GM18498 (cell line): ENCODE data around the gene RAB3IL1.
"Not testable (repeated sequence)": the region's sequence is repeated elsewhere in the genome, so short reads cannot be mapped to it uniquely, and the experiment has no call there.

Experiments used
- ATAC-seq: cut with Tn5 transposase; IDR thresholded peaks from one replicate; pipeline ENCODE4 v1.9.1; 2021; ENCODE audit warnings: mild to moderate bottlenecking, moderate library complexity; ENCODE audit not compliant: unreplicated experiment

Gene RAB3IL1, protein sequence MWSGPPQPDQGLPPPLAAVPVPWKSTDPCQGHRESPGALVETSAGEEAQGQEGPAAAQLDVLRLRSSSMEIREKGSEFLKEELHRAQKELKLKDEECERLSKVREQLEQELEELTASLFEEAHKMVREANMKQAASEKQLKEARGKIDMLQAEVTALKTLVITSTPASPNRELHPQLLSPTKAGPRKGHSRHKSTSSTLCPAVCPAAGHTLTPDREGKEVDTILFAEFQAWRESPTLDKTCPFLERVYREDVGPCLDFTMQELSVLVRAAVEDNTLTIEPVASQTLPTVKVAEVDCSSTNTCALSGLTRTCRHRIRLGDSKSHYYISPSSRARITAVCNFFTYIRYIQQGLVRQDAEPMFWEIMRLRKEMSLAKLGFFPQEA

DNA sequence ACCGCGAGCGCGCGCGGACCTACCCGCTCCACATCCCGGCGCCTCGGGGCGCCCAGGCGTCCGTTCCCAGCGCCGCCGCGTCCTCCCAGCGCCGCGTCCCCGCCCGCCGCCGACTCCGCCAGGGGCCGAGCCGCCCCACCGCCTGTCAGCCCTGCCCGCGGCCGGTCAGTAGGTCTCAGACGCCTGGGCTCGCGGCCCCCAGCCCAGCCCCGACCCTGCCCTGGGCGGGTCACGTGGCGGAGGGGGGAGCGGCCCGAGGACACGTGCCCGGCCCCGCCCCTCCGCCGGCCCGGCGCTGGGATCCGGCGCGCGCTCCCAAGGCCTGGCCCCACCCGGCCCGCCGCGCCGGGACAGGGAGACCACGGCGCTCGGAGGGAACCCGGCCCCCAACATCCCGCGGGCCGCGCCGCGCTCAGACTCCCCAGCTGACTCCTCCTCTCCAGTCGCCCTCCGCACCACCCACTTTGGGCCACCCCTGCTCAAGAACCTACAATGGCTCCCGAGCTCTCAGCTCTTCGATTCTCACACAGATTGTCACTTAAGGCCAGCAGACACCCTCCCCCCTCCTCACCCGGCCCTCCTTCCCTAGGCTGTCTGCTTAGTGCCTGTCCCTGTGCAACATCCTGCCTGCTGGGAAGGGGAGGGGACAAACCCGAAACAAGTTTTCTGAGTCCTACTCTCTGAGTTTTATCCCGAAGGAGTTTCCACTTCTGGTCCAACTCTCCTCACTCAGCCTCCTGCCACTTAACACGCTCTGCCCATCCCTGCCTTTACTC is at the start of gene RAB3IL1:
TSS of gene RAB3IL1 (minus strand) at position 233 of the 776 bp plus-strand sequence. CDS start at position 34, 199 bp downstream.
- ATAC-seq = no peak

DNA sequence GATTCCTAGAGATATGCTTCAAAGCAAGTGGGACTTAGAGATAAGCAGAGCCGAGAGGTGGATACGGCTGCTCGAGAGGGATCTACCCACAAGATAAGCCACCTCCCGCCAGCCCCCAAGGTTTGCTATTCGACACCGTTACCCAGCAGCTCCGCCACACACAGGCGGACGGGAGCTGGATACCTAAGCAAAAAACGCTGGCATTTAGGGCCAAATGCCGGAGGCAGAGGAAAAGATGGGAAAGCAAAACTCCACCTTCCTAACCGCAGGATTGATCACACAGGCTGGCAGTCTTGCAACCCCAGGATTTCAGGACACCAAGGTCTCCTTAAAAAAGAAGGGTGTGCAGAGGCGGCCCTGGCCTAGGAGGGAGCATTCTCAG is 49.4 kb upstream of the RAB3IL1 start:
- ATAC-seq = no peak

DNA sequence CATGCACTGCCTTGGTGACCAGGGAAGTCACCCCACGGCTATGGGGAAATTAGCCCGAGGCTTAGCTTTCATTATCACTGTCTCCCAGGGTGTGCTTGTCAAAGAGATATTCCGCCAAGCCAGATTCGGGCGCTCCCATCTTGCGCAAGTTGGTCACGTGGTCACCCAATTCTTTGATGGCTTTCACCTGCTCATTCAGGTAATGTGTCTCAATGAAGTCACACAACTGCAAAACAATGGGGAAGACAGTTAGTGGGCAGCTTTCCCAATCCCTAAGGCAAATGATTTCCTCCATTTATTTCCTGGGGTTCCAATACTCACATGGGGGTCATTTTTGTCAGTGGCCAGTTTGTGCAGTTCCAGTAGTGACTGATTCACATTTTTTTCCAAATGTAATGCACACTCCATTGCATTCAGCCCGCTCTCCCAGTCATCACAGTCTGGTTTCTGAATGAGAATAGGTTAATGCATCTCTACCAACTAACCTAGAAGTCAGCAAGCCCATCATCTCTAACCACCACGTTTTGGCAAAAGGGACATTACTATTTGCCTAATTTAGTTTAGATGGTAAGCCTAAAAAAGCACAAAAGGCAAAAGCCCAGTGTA is 47.4 kb upstream of the RAB3IL1 start:
- not testable (repeated sequence) for ATAC-seq

DNA sequence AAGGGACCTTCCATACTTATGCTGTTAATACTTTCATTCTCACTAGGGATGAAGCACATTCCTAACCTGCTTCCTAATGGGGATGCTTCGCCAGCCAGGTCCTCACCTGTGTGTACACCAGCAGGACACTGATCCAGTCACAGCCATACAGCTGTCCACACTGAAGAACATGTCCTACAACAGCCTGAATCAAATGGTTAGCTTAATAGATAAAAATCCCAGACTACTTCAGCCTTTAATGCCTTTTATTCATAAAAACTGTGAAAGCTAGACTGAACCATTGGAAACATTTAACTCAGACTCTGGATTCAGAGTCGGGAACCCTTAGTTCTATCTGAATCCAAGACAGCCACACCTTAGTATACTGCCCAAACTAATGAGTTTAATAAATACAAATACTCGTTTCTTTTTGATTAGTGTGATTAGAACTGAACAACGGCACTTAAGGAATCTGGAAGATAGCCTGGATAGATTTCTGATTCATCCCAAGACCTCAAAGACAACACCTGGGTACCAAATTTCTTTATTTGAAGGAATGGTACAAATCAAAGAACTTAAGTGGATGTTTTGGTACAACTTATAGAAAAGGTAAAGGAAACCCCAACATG is 46.8 kb upstream of the RAB3IL1 start:
- no peak for ATAC-seq

DNA sequence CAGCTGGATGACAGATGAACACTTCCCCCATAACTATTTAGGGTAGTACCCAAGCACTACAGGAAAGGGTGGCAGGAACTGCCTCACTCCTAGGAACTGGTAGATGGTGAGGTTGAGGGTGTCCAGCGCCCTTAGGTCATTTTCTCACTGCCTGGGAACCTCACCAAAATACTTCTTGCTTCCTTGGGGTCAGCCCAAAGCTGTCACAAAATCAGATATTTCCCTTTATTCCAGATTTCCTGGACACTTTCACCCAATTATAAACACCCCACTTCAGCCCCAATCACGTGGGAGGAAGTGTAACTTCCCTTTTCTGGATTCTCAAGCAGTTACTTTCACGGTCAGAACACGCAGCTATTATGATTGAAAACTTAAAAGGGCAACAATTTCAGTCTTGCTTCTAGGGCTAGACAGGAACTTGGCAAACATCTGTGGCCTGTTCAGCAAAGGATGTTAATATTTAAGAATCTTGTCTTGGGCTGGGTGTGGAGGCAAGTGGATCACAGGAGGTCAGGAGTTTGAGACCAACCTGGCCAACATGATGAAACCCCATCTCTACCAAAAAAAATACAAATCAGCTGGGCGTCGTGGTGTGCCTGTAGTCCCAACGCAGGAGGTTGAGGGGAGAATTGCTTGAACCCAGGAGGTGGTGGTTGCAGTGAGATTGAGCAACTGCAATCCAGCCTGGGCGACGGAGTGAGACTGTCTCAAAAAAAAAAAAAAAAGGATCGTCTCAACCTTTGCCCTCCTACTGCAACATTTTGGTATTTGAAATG is 46.1 kb upstream of the RAB3IL1 start:
- ATAC-seq = no peak

DNA sequence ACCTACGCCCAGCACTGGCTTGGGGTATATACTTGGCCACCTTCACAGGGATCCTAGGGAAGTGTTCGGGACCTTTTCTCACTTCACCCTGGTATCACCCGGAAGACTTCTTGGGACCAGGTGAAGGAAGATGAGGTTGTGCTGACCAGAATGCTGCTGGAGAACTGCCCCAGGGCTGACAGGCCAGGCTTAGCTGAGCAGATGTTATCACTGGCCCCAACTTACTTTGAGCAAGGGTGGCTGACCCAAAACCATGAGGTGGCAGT is 45.6 kb upstream of the RAB3IL1 start:
- no peak for ATAC-seq

DNA sequence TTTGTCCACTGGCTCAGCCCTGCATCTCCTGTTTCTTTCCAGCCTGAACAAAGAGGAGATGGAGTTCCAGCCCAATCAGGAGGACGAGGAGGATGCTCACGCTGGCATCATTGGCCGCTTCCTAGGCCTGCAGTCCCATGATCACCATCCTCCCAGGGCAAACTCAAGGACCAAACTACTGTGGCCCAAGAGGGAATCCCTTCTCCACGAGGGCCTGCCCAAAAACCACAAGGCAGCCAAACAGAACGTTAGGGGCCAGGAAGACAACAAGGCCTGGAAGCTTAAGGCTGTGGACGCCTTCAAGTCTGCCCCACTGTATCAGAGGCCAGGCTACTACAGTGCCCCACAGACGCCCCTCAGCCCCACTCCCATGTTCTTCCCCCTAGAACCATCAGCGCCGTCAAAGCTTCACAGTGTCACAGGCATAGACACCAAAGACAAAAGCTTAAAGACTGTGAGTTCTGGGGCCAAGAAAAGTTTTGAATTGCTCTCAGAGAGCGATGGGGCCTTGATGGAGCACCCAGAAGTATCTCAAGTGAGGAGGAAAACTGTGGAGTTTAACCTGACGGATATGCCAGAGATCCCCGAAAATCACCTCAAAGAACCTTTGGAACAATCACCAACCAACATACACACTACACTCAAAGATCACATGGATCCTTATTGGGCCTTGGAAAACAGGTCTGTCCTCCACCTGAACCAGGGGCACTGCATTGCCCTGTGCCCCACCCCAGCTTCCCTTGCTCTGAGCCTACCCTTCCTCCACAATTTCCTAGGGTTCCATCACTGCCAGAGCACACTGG is 45.0 kb upstream of the RAB3IL1 start:
- ATAC-seq = no peak

DNA sequence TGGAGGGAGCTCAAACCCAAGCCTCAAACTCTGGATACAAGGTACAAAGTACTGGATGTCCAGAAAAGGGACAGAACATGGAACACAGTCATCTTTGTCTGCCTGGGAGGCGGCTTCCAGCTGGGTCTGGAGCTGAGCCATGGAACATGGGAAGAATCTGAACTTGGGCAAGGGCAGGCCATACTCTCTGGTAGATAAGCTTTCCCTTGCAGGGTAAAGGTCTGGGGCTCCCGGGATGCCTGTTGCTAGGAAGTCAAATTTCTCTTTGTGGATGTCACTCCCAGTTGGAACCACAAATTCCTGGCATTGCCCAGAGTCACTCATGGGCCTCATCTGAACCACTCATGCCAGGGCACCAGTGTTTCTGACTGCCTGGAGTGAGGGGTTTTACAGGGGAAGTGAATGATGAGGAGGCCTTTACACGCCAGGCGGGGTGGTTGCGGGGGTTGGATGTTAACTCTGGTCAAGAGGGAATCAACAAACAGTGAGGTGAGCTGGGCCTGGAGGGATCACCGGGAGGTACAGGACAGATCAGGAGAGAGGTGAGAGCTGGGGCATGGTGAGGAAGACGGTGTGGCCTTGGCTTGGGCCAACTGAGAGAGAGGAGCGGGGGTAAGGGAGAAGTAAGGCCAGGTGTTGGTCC is 44.3 kb upstream of the RAB3IL1 start:
- ATAC-seq = no peak

DNA sequence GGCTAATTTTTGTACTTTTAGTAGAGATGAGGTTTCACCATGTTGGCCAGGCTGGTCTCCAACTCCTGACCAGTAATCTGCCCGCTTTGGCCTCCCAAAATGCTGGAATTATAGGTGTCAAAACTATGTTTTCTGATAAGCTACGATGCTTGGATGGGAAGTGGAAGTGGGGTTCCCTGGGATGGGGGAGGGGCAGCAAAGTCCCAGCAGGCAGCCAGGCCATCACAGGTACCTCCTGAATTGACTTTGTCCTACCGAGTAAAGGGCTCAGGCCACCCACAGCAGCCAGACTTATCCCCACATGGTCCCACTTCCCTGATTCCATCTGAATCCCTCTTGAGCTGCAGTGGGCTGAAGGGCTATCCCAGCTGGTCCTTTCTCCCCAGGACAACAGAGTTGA is 43.2 kb upstream of the RAB3IL1 start:
- ATAC-seq = no peak

DNA sequence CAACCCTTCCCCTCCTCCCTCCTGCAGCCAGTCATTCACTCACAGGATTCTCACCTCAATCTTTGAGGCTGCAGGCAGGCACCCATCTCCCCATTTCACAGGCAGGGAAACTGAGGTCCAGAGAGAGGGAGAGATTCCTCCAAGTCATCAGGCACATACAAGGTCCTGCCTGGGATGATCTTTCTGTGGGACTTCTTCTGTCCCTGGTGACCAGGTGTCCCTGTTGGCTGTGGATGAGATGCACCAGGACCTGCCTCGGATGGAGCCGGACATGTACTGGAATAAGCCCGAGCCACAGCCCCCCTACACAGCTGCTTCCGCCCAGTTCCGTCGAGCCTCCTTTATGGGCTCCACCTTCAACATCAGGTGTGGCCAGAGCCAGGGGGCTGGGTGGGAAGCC is 42.3 kb upstream of the RAB3IL1 start:
- ATAC-seq = no peak

DNA sequence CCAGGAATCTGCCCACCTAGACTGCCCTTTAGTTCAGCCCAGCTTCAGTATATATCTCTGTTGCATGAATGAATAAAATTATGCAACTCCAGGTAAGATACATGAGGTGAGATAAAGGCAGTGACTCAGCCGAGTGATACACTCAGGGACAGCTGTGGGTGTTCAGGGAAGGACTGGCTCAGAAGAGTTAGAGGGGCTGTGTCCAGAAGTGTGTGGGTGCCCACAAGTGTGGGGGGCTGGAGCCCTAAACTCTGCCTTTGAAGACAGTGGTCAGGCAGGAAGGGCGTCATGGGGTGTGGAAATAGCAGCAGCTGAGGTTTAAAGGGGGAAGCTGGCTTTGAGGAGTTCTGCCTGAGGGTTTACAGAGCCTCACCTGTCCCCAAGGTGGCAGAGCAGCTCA is 41.7 kb upstream of the RAB3IL1 start:
- no peak for ATAC-seq

DNA sequence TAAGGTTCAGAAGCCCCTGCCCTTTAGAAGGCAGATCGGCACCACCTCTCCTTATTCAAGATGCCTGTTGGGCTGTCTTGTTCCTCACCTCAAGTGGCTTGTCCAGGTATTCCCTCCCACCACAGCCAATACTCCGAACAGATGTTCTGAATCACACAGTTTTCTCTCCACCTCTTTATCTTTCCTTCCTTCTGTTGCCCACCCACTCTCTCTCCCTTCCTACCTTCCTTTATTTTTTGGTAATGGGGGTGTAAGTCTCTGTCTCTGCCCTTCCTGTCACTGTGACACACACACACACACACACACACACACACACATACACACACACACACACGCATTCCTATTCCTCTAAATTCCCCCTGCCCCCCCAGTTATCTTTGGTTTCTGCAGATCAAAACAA is 41.2 kb upstream of the RAB3IL1 start:
- ATAC-seq = no peak

DNA sequence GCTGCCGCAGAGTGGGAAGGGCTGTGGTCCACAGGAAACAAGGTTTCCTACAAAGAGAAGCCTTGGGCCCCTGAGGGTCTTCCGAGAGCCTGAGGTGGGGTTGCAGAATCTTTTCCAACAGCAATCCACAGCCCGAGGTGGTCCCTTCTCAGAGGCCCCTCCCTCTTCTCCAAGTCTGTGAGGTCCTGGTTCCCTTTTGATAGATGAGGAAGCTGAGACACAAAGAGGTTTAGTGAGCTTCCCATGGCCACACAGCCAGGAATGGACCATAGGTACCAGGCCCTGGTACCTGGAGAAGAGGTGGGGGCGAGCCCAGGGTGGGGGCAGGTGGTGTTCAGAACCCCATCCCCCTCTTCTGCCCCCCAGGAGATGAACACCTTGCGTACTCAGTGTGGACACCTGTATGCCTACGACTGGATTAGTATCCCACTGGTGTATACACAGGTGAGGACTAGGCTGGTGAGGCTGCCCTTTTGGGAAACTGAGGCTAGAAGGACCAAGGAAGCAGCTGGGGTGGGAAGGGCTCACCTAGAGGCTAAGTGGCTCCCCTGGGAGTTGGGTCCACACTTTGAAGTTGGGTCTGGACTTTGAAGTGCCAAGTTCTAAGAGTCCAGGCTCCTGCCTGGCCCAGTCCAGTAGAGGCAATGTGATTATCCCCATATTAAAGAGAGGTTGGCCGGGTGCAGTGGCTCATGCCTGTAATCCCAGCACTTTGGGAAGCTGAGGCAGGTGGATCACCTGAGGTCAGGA is 39.8 kb upstream of the RAB3IL1 start:
- no peak for ATAC-seq

DNA sequence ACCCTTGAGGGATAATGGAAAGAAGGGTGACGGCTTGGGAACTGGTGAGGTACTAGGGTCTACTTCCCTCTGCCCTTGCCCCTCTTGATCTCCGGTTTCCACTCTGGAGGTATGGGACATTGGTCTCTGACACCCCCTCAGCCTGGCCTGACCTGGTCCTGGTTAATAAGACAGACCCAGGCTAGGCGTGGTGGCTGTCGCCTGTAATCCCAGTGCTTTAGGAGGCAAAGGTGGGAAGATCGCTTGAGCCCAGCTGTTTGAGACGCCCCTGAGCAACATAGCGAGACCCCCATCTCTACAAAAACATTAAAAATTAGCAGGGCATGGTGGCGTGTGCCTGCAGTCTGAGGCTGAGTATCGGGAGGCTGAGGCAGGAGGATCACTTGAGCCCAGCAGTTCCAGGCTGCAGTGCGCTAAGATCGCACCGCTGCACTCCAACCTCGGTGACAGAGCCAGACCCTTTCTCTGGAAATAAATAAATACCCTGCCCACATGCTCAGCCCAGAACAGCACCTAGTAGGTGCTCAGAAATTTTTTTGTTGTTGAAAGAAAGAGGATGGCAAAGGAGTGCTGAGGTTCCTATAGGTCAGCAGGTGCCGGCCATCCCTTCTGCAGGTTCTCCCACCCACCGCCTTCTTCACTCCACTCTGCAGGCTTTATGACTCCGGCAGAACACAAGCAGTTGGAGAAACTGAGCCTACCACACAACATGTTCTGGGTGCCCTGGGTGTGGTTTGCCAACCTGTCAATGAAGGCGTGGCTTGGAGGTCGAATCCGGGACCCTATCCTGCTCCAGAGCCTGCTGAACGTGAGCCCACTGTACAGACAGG is 39.0 kb upstream of the RAB3IL1 start:
- ATAC-seq = no peak

DNA sequence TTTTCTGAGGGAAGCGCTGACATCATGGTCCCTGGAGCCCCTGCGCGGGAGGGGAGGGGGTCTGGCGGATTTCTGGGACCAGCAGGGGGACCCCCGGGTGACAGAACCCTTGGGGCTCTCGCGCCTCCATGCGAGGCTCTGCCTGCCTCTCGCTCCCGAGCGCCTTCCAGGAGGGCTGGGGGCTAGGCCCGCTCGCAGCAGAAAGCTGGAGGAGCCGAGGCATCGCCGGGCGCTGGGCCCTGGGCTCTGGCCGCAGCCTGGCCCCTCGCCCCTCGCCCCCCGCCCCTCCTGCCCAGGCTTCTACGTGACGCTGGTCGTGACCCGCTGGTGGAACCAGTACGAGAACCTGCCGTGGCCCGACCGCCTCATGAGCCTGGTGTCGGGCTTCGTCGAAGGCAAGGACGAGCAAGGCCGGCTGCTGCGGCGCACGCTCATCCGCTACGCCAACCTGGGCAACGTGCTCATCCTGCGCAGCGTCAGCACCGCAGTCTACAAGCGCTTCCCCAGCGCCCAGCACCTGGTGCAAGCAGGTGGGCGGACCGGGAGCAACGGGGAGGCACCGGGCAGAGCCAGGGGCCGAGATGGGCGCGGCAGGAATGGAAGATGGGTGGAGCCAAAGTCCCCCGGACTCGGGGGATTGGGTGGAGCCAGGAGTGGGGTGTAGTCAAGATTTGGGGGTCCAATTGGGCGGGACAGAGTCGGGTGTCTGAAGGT is 38.2 kb upstream of the RAB3IL1 start:
- no peak for ATAC-seq

DNA sequence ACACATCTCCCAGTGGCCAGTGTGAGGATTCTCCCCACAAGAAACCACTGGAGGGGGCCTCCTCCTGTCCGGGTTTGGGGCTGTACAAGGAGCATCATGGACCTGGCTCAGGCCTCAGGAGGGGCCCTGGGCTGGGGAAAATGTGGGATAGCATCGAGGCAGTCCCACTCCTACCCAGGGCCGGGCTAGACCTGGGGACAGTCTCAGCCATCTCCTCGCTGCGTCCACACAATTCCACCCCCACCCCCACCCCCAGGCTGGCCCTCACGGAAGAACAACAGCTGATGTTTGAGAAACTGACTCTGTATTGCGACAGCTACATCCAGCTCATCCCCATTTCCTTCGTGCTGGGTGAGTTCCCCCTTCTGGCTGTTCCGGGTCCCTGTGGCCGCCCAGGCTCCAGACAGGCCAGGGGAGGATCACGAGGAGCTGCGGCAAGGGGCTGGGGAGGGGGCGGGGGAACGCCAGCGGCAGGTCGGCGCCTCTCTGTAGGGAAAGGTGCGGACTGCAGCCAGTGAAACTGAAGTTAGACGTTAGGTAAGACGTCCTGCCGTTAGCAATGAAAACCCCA is 37.6 kb upstream of the RAB3IL1 start:
- no peak for ATAC-seq
